T-helper 2 cell treated with Interferon-gamma antibody and Interleukin-4, amounts not matched to agents 5 μg/mL and 100 μg/mL, for 36 hours (primary cell): ENCODE results near the gene SURF4.

Experiments
- DNase-seq: peaks from one replicate; pipeline ENCODE4 v3.0.0; 2021; ENCODE audit warnings: low spot score
- H3K27ac Mint-ChIP-seq: one replicate; pipeline ENCODE4 v1.8.0; 2021; ENCODE audit warnings: mild to moderate bottlenecking, mixed read lengths
- H3K27me3 Mint-ChIP-seq: one replicate; pipeline ENCODE4 v1.8.0; 2021; ENCODE audit warnings: low read depth, mixed read lengths
- H3K36me3 Mint-ChIP-seq: one replicate; pipeline ENCODE4 v1.8.0; 2021; ENCODE audit warnings: low read depth, mixed read lengths
- H3K4me1 Mint-ChIP-seq: one replicate; pipeline ENCODE4 v1.8.0; 2021; ENCODE audit warnings: low read depth, mixed read lengths
- H3K4me3 Mint-ChIP-seq: one replicate; pipeline ENCODE4 v1.8.0; 2022; ENCODE audit warnings: mild to moderate bottlenecking, moderate library complexity, mixed read lengths
- H3K9me3 Mint-ChIP-seq: one replicate; pipeline ENCODE4 v1.8.0; 2021; ENCODE audit warnings: mixed read lengths

SURF4 gene

DNA sequence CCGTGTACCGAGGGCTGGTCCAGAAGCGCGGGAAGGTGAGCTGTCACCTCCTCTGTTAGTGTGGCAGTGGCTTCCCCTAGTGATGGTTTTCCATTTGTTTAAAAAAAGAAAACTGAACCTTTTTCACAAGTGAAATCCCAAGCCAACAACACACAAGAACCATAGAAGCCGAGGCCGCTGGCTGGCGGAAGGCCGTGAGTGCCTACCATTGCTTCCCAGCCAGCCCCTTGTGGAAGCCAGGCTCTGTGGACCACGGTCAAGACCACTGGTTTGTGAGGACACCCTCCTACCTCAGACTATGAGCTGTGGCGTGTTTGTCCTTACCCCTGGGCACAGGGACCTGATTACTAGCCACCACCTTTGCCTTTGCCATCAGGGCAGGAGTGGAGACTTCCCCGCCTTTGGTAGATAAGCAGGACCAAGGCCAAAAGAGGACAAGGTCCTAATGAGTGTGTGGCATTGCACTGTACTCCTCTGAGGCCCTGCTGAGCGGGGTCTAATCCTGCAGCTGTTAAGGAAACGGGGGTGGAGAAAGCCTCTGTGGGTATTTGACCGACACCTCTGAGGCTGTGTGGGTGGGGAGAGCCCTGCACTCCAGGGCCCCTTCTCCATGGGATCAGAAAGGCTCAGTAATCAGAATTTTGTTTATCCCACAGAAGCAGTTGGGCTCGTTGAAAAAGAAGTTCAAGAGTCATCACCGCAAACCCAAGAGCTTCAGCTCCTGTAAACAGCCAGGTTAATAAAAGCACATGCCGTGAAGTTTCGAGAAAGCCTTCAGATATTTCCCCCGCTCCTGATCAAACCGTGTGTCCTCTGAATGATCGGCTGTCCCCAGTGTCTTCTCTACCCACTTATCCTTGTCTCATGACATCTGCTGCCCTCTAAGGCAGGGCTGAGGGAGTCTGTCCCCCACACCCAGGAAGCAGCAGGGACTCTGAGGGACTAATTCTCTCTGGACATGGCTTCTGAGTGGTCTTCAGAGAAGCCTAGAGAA, 15.2 kb downstream of the SURF4 start:
- peaks cover 15% of the 10 kb centered on the region for H3K4me1 Mint-ChIP-seq
- no peaks in the 10 kb centered on the region for H3K9me3 Mint-ChIP-seq
- H3K36me3 Mint-ChIP-seq = peaks cover 45% of the 10 kb centered on the region
- H3K27ac Mint-ChIP-seq = no peak overlapping the region
- DNase-seq = no peak
- H3K27me3 Mint-ChIP-seq = no peaks in the 10 kb centered on the region
- H3K4me3 Mint-ChIP-seq = no peak overlapping the region

DNA sequence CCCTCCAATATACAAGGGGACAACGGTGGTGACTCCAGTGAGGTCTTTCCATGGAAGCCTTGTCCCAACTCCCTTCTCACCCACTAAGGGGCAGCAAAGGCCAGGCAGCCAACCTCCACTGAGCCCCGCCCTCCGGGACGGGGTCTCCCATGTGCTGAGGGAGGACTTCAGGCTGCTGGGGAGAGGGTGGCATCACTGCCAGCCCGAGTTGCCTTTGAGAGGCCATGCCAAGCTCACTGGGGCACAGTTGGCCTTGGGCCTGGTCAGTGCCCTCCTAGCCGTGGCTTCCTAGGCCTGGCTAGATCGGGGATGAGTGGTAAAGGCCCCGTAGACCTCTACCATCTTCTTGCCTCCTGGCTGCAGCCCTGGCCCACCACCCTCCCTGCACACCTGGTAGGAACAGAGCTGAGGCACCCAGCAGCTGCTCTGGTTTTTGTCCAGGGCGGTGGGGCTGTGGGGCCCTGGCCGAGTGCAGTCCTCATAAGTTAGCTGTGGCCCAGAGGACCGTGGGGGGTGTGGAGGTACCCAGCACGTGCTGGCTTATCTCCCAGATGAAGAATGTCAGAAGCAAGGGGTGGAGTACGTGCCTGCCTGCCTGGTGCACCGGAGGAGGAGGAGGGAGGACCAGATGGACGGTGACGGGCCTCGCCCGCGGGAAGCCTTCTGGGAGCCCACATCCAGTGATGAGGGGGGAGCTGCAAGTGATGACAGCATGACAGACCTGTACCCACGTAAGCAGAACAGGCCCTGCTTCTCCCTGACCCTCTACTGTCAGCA, 16.3 kb downstream of the SURF4 start:
- peaks cover 39% of the 10 kb centered on the region for H3K36me3 Mint-ChIP-seq
- H3K4me1 Mint-ChIP-seq = peaks cover 15% of the 10 kb centered on the region
- no peaks in the 10 kb centered on the region for H3K9me3 Mint-ChIP-seq
- DNase-seq = no peak
- no peaks in the 10 kb centered on the region for H3K27me3 Mint-ChIP-seq
- no peak overlapping the region for H3K27ac Mint-ChIP-seq
- H3K4me3 Mint-ChIP-seq = no peak overlapping the region

DNA sequence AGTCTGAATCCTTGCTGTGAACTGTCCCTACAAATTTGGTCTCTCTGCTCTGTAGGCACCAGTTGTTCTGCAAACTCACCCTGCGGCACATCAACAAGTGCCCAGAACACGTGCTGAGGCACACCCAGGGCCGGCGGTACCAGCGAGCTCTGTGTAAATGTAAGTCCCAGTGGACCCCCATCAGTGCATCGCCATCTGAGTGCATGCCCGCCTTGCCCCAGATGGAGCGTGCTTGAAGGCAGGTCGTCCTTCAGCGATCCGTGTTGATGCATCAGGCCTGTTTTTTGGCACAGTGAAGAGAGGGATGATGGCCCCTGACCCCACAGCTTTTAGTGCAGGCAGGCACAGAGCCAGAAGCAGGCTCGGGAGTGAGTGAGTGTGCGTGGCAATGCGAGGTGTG, 18.2 kb downstream of the SURF4 start:
- Mint-ChIP-seq H3K36me3 (peaks cover 29% of the 10 kb centered on the region), H3K9me3 (no peaks in the 10 kb centered on the region), H3K4me1 (peaks cover 16% of the 10 kb centered on the region)

DNA sequence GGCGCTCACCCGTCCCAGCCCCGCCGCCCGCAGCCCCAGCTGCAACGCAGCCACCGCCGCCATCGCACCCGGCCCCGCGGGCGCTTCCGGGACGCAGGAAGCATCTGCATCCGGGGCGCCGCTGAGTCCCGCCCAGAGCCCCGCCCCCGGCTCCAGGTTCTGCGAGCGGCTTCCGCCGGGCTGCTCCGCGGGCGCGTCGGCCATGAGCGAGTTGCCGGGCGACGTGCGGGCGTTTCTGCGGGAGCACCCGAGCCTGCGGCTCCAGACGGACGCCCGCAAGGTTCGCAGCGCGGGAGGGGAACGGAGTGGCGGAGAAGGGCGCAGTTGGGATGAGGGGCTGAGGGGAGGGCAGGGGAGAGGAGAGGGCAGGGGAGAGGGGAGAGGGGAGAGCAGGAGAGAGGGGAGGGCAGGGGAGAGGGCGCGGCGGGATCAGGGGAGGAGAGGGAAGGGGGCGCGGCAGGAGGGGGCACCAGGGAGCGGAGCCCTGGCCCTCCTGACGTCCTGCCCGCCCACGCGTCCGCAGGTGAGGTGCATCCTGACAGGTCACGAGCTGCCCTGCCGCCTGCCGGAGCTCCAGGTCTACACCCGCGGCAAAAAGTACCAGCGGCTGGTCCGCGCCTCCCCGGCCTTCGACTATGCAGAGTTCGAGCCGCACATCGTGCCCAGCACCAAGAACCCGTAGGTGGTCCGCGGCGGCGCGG, 19.3 kb downstream of the SURF4 start, which contains the start of the genes SURF1 and SURF2:
SURF1 (minus strand) TSS at position 97 of the 701 bp plus-strand sequence; CDS start at position 63, 34 bp downstream.
SURF2 (plus strand) TSS at position 160 of the 701 bp plus-strand sequence; CDS start at position 203, 43 bp downstream.
- H3K27ac Mint-ChIP-seq = peak within 1 kb of the TSS; percentile 90
- H3K36me3 Mint-ChIP-seq = peaks cover 32% of the 10 kb centered on the region
- H3K9me3 Mint-ChIP-seq = no peaks in the 10 kb centered on the region
- H3K4me1 Mint-ChIP-seq = peaks cover 14% of the 10 kb centered on the region
- no peaks in the 10 kb centered on the region for H3K27me3 Mint-ChIP-seq
- peak within 1 kb of the TSS; percentile 90 for H3K4me3 Mint-ChIP-seq
- peak; percentile 86 for DNase-seq

More for the DNA sequence above, 18.2 kb downstream of the SURF4 start:
- H3K4me3 Mint-ChIP-seq = peak overlapping the region; percentile 77
- H3K27me3 Mint-ChIP-seq = no peaks in the 10 kb centered on the region
- H3K27ac Mint-ChIP-seq = no peak overlapping the region
- DNase-seq = no peak

DNA sequence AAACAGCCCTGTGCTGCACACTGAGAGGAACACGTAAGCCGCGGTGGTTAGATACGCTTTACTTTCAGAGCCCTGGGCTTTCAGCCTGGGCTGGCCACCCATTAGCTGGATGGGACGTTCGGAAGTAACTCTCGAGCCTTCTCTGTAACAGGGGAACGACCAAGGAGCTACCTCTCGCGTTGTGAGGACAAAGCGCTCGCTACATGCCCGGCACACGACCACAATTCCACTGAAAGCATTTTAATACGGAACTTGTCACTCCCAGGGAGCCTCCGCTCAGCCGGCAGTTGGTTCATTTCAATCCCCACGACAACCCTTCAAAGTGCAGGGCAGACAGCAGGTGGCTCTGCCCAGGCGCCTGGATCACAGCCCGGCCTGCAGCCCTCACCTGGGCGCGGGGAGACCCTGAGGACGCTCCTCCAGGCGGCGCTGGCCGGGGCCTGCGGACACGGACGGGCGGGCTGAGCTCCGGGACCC, 19.9 kb downstream of the SURF4 start:
- Mint-ChIP-seq H3K9me3 (no peaks in the 10 kb centered on the region), H3K27me3 (no peaks in the 10 kb centered on the region), H3K27ac (peak overlapping the region; percentile 90), H3K4me3 (peak overlapping the region; percentile 90), H3K4me1 (peaks cover 14% of the 10 kb centered on the region), H3K36me3 (peaks cover 32% of the 10 kb centered on the region)
- DNase-seq = no peak

DNA sequence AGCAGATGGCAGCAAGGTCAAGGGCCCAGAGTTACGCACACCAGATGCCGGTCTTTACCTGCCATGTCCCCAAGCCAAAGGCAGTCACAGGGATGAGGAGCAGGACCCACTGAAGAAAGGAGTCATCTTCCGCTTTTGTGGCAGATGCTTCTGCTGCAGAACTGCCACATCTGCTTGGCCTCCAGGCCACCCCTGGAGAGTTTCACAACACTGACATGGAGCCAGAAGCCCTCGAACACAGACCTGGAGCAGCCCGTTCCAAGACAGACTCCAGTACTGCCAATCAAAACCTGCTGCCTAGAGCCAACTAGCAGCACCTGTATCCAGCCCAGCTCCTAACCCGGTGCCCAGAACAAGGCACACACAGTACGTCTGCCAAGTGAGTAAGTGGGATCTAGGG, 21.1 kb downstream of the SURF4 start:
- H3K9me3 Mint-ChIP-seq = no peaks in the 10 kb centered on the region
- H3K27ac Mint-ChIP-seq = peak overlapping the region; percentile 10
- H3K36me3 Mint-ChIP-seq = peaks cover 40% of the 10 kb centered on the region
- H3K4me1 Mint-ChIP-seq = peaks cover 22% of the 10 kb centered on the region
- H3K27me3 Mint-ChIP-seq = no peaks in the 10 kb centered on the region
- DNase-seq = no peak
- peak overlapping the region; percentile 90 for H3K4me3 Mint-ChIP-seq

DNA sequence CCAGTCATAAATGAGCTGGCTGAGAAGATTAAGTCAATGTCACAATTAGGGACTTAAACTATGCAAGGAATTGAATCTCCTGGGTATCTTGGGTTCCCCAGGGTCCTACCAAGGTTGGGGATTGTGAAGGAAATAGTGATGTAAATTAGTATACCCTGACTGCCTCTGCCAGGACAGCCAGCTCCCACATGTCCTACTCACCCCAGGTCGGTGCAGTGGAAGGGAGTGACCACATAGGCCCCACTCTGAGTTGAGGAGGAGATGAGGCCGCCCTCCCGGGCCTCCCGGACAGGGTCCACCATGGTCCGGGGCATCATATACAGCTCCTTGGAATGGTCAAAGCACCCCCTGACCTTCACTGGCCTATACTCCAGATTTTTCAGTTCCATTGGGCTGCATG, 22.3 kb downstream of the SURF4 start:
- Mint-ChIP-seq H3K9me3 (no peaks in the 10 kb centered on the region), H3K27me3 (no peaks in the 10 kb centered on the region), H3K36me3 (peaks cover 48% of the 10 kb centered on the region), H3K4me3 (no peak overlapping the region), H3K4me1 (peaks cover 27% of the 10 kb centered on the region), H3K27ac (no peak overlapping the region)
- no peak for DNase-seq

DNA sequence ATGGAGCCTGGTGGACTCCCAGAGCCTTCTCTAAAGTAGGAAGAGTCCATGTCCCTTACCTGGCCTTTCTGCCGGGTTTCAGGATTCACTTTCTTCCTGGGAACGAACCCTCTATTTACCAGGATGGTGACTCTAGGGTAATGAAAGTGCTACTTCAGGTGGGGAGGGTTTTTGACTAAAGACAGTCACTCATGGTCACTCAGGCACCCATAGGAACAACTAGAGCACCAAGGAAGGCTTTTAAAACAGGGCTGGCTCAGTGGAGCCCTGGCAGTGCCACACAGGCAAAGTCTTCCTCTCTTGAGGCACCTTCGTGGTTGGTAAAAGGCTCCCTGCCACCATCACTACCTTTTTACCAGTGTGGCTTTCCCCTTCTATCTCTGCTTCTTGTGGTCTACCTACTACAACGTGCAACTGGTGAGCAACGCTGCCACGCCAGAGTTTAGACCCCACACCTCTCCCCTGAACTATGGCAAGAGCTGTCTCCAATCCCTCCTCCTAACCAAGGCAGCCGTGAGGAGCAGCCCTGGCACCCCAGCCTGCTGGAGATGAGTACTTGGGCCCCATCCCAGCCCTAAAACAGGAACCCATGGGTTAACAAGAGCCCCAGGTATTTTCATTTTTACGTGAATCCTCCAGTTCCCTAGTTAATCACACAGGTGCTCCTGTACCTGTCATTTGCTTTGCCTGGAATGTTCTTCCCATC, 23.1 kb downstream of the SURF4 start:
- Mint-ChIP-seq H3K36me3 (peaks cover 55% of the 10 kb centered on the region), H3K4me1 (peaks cover 22% of the 10 kb centered on the region), H3K4me3 (no peak overlapping the region), H3K9me3 (no peaks in the 10 kb centered on the region), H3K27ac (peak overlapping the region; percentile 26), H3K27me3 (no peaks in the 10 kb centered on the region)
- no peak for DNase-seq

DNA sequence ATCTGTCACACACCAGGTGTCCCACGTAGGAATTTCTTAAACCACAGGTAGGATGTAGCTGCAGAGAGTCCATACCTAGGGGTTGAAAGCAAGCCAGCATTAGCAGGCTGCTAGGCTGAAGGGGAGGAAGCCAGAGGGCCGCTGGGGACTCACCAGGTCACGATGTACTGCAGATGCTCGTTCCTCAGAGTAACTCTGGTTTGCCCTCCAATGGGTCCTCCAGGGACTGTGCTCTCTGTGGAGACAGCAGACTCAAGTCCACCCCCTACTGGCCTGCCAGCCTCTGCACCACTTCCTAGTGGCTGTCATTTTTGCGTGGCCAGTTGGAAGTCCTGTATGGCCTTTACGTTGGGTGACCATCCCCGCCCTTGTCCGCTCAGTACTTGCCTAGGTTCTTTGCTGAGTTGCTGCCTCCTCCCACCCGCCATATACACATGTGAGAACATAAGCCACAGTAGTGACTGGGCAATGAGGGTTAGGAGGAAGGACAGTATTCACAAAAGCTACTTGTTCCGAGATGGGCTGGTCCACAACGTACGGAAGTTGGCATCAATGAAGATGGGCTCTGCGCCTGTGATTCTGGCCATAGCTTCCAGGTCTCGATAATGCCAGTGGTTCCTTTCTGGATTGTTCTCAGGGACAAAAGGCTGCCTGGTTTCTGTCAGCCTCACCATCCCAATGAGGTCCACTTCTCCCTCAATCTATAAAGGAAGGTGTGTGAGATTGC, 23.8 kb downstream of the SURF4 start:
- Mint-ChIP-seq H3K4me3 (no peak overlapping the region), H3K36me3 (peaks cover 54% of the 10 kb centered on the region), H3K27me3 (no peaks in the 10 kb centered on the region), H3K4me1 (peaks cover 21% of the 10 kb centered on the region), H3K27ac (no peak overlapping the region), H3K9me3 (no peaks in the 10 kb centered on the region)
- DNase-seq = no peak

DNA sequence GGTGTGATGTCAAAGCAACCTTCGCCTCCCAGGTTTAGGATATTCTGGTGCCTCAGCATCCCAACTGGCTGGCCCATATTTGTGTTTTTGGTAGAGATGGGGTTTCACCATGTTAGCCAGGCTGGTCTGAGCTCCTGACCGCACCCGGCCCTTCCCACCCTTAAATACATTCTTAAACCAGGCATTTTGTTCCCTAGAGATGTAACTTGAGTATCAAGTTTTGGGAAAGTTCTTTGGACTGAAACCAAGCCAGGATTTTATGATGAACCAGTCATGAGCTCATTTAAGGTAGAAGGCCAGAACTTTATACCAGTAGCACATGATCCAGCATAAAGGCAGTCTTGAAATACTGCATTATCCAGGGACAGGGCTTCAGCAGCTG, 24.3 kb downstream of the SURF4 start:
- Mint-ChIP-seq H3K4me1 (peaks cover 26% of the 10 kb centered on the region), H3K27ac (no peak overlapping the region), H3K9me3 (no peaks in the 10 kb centered on the region), H3K4me3 (no peak overlapping the region), H3K27me3 (no peaks in the 10 kb centered on the region), H3K36me3 (peaks cover 55% of the 10 kb centered on the region)
- DNase-seq = no peak

DNA sequence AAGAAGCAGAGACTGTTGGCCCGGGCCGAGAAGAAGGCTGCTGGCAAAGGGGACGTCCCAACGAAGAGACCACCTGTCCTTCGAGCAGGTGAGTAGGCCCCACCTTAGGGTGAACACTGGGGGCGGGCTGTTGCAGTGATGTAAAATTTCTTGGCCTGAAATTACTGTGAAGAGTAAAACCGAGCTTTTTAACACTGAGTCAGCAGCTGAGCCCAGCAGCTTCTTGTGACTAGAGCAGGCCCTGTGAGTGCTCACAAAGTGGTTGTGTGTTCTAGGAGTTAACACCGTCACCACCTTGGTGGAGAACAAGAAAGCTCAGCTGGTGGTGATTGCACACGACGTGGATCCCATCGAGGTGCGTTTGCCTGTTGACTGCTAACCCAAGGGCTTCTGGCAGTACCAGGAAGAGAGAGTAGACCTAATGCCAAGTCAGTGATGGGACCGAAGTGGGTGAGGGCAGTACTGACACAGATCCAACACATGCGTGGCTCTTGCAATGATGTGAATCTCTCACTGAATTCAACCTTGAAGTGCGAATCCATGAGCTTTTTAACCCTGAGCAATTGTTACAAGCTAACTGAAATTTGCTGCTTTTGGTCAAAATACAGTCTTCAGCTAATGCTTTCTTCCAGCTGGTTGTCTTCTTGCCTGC, 25.8 kb downstream of the SURF4 start:
- Mint-ChIP-seq H3K9me3 (no peaks in the 10 kb centered on the region), H3K4me3 (peak overlapping the region; percentile 99), H3K27ac (peak overlapping the region; percentile 98), H3K4me1 (peaks cover 33% of the 10 kb centered on the region), H3K36me3 (peaks cover 59% of the 10 kb centered on the region), H3K27me3 (no peaks in the 10 kb centered on the region)
- DNase-seq = no peak
